Tibial artery (tissue), 4 donors: ENCODE data around the gene TMEM165.

Experiments used
- DNase-seq, 2 donors: peaks; one replicate each; pipeline ENCODE4 v3.0.0-alpha.2; 2019
- H3K27ac ChIP-seq, 2 donors: fragments of 200-600 bp; sonication (generic) in 1 of 2; 1 replicate in 1 of 2; 2 replicates in 1 of 2; pipeline ENCODE4 v1.5.1; 2018 to 2019; ENCODE audit warnings: mild to moderate bottlenecking in 1 of 2
- H3K27me3 ChIP-seq, 2 donors: fragments of 200-600 bp; sonication (generic) in 1 of 2; one replicate each; pipeline versions ENCODE4 v1.5.1 to v1.6.0; 2016 to 2019
- H3K36me3 ChIP-seq, 3 donors: fragments of 200-600 bp; sonication (generic) in 2 of 3; one replicate each; pipeline ENCODE4 v1.5.1; 2016 to 2019; ENCODE audit warnings: mild to moderate bottlenecking in 2 of 3
- H3K4me1 ChIP-seq, 4 donors: fragments of 200-600 bp; sonication (generic) in 2 of 4; 1 replicate in 3 of 4; 2 replicates in 1 of 4; pipeline ENCODE4 v1.5.1; 2016 to 2019
- H3K4me3 ChIP-seq, 2 donors: fragments of 200-600 bp; sonication (generic) in 1 of 2; 1 replicate in 1 of 2; 2 replicates in 1 of 2; pipeline ENCODE4 v1.5.1; 2018 to 2019; ENCODE audit warnings: mild to moderate bottlenecking in 2 of 2
- H3K9me3 ChIP-seq, 3 donors: fragments of 200-600 bp; sonication (generic) in 1 of 3; one replicate each; pipeline ENCODE4 v1.5.1; 2016 to 2019
- intact Hi-C: fragments of 100-400 bp; cut with DNase I; formaldehyde crosslinking; loops from one replicate; pipeline ENCODE4 v1.15.0; 2023; ENCODE audit warnings: low total_unique reads
- TF ChIP-seq, protein P1 (sequence below), 2 experiments: fragments of 200-600 bp in 1 of 2; fragments of 450-650 bp in 1 of 2; IDR thresholded peaks; one replicate each; pipeline ENCODE4 v1.5.1; 2017 to 2019; ENCODE audit warnings: antibody characterized with exemption in 2 of 2, mild to moderate bottlenecking in 1 of 2, moderate library complexity in 1 of 2

The TMEM165 gene

DNA sequence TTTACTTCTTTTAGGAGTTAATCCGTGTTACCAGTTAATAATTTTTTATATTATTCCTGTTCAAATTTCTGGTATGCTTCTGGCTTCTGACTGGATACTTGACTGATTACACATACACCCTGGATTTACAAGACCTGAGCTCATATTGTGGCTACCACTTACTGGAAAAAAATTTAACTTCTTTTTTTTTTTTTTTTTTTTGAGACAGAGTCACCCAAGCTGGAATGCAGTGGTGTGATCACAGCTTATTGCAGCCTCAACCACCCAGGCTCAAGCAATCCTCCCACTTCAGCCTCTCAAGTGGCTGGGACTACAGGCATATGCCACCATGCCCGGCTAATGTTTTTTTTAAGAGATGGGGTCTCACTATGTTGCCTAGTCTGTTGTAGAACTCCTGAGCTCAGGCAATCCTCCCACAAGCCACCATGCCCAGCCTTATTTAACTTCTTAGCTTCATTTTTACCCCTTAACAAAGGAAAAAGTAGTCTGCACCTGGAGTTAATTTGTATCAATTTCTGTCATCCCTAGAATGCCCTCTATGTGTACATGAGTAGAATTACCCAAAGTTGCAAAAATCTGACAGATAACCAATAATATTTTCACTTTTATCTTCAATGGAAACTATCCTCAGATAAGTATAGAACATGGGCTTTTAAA lies 50.3 kb downstream of the TMEM165 start:
- TF ChIP-seq, protein P1, sequence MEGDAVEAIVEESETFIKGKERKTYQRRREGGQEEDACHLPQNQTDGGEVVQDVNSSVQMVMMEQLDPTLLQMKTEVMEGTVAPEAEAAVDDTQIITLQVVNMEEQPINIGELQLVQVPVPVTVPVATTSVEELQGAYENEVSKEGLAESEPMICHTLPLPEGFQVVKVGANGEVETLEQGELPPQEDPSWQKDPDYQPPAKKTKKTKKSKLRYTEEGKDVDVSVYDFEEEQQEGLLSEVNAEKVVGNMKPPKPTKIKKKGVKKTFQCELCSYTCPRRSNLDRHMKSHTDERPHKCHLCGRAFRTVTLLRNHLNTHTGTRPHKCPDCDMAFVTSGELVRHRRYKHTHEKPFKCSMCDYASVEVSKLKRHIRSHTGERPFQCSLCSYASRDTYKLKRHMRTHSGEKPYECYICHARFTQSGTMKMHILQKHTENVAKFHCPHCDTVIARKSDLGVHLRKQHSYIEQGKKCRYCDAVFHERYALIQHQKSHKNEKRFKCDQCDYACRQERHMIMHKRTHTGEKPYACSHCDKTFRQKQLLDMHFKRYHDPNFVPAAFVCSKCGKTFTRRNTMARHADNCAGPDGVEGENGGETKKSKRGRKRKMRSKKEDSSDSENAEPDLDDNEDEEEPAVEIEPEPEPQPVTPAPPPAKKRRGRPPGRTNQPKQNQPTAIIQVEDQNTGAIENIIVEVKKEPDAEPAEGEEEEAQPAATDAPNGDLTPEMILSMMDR (IDR thresholded peaks at IDR 0.05), result no peak
- H3K9me3 ChIP-seq, result no peaks in the 10 kb centered on the region
- H3K36me3 ChIP-seq, result peaks cover 8 to 56% (median 41%) of the 10 kb centered on the region in 3 donors
- no peak overlapping the region for H3K27ac ChIP-seq
- no peak for DNase-seq
- no peak overlapping the region for H3K4me3 ChIP-seq
- intact Hi-C loops, result no loop called here
- H3K4me1 ChIP-seq, result peaks cover 0 to 5% (median 2%) of the 10 kb centered on the region in 4 donors
- no peaks in the 10 kb centered on the region for H3K27me3 ChIP-seq

- Histone ChIP-seq H3K9me3 (no peaks in the 10 kb centered on the region), H3K4me3 (no peak overlapping the region), H3K36me3 (peaks cover 8 to 53% (median 37%) of the 10 kb centered on the region in 3 donors), H3K27ac (no peak overlapping the region), H3K27me3 (no peaks in the 10 kb centered on the region), H3K4me1 (peaks cover 0 to 5% (median 2%) of the 10 kb centered on the region in 4 donors)
- TF ChIP-seq, protein P1 (IDR thresholded peaks at IDR 0.05), result no peak
- DNase-seq, result no peak
- intact Hi-C loops, result no loop called here
These were observed 50.8 kb downstream of the TMEM165 start for GRCh38 chr4:55446578-55446922.

GRCh38 chr4:55447108-55447708 lies 51.5 kb downstream of the TMEM165 start:
- TF ChIP-seq, protein P1 (IDR thresholded peaks at IDR 0.05), result no peak
- Histone ChIP-seq H3K4me3 (no peak overlapping the region), H3K9me3 (no peaks in the 10 kb centered on the region), H3K27me3 (no peaks in the 10 kb centered on the region), H3K36me3 (peaks cover 8 to 54% (median 37%) of the 10 kb centered on the region in 3 donors), H3K27ac (no peak overlapping the region), H3K4me1 (peaks cover 0 to 5% (median 2%) of the 10 kb centered on the region in 4 donors)
- no peak for DNase-seq
- intact Hi-C loops, result no loop called here

- Histone ChIP-seq H3K27ac (no peak overlapping the region), H3K4me3 (no peak overlapping the region), H3K9me3 (no peaks in the 10 kb centered on the region), H3K36me3 (peaks cover 11 to 54% (median 33%) of the 10 kb centered on the region in 3 donors), H3K27me3 (no peaks in the 10 kb centered on the region), H3K4me1 (peaks cover 0 to 5% (median 2%) of the 10 kb centered on the region in 4 donors)
- DNase-seq, result no peak
- intact Hi-C loops, result no loop called here
- TF ChIP-seq, protein P1 (IDR thresholded peaks at IDR 0.05), result no peak
These were observed 52.1 kb downstream of the TMEM165 start for GRCh38 chr4:55447831-55448230.

- intact Hi-C loops, result no loop called here
- Histone ChIP-seq H3K9me3 (no peaks in the 10 kb centered on the region), H3K36me3 (peaks cover 12 to 42% (median 22%) of the 10 kb centered on the region in 3 donors), H3K4me1 (peaks cover 0 to 5% (median 2%) of the 10 kb centered on the region in 4 donors), H3K27me3 (no peaks in the 10 kb centered on the region), H3K4me3 (no peak overlapping the region), H3K27ac (no peak overlapping the region)
- TF ChIP-seq, protein P1 (IDR thresholded peaks at IDR 0.05), result no peak
- DNase-seq, result no peak
These were observed 54.8 kb downstream of the TMEM165 start for GRCh38 chr4:55450566-55450965.
